GM12872 (cell line): Measurements from ENCODE around the gene VAV2.

Source experiments
- TF ChIP-seq, protein P1 (sequence below): IDR thresholded peaks from 3 replicates; pipeline ENCODE4 v1.5.1; 2011; ENCODE audit warnings: low read depth, mild to moderate bottlenecking, low read length, moderate library complexity; ENCODE audit not compliant: insufficient read depth

The VAV2 gene

DNA sequence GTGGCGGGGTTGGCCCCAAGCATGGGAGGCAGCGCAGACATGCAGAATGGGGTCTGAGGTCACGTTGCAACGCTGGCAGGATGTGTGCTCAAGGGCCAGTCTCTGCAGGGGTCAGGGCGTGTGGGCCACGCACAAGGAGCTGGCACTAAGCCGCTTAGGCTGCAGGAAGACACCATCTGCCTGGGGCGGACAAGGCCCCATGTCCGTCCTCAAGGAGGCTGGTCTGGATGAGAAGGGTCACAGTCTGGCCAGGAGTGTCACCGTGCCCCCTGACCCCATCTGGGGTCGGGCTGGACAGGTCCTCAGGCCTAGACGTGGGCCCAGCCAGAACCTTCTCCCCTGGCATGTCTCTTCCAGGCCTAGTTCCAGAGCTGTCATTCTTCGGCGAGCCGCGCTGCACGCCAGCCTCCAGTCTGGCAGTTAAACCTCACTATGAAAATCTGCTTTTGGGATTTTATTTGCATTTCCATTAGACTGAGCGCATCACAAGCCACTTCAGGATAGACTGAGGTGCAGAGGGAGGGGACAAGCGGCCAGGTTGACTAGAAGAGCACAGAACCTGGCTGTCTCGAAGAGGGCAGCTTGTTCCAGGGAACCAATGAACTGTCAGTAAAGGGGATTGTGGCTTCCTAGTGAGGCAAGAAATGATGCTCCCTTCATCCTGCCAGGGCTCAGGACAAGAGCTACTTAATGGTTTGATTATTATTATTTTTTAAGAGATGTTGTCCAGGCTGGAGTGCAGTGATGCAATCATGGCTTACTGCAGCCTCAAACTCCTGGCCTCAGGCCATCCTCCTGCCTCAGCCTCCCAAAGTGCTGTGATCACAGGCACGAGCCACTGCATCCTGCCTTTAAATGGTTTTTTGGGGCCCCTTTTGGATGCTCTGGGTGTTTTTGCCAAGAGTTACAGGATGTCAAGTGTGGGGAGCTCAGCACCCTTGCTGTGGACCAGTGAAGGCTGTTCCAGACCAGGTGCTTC, 37.4 kb upstream of the VAV2 start:
- TF ChIP-seq, protein P1, sequence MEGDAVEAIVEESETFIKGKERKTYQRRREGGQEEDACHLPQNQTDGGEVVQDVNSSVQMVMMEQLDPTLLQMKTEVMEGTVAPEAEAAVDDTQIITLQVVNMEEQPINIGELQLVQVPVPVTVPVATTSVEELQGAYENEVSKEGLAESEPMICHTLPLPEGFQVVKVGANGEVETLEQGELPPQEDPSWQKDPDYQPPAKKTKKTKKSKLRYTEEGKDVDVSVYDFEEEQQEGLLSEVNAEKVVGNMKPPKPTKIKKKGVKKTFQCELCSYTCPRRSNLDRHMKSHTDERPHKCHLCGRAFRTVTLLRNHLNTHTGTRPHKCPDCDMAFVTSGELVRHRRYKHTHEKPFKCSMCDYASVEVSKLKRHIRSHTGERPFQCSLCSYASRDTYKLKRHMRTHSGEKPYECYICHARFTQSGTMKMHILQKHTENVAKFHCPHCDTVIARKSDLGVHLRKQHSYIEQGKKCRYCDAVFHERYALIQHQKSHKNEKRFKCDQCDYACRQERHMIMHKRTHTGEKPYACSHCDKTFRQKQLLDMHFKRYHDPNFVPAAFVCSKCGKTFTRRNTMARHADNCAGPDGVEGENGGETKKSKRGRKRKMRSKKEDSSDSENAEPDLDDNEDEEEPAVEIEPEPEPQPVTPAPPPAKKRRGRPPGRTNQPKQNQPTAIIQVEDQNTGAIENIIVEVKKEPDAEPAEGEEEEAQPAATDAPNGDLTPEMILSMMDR, result no peak

DNA sequence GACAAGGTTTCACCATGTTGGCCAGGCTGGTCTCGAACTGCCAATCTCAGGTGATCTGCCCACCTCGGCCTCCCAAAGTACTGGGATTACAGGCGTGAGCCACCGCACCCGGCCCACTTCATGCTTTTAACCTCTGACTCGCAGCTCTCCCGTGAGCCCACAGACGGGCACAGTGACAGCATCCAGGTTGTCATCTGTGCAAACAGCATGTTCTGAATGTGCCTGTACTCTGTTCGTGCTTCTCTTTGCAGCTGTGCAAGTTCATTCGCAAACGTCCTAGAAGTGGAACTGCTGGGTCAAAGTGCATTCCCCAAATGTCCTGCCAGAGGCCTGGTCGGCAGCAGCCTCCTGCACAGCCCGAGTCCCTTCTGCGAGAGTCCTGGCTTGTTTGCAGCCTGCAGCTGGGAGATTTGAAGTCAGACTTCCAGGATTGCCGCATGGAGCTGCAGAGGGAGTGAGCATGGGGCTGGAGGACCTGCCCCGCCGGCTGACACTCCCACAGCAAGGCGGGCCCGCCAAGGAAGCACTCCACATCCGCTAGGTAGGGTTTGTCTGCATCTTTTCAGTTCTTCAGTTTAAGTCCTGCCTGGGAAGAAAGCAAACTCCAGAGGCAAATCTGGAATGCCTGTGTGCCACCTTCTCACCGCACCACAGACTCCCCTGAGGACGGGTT, 36.6 kb upstream of the VAV2 start:
- TF ChIP-seq, protein P1, result no peak

DNA sequence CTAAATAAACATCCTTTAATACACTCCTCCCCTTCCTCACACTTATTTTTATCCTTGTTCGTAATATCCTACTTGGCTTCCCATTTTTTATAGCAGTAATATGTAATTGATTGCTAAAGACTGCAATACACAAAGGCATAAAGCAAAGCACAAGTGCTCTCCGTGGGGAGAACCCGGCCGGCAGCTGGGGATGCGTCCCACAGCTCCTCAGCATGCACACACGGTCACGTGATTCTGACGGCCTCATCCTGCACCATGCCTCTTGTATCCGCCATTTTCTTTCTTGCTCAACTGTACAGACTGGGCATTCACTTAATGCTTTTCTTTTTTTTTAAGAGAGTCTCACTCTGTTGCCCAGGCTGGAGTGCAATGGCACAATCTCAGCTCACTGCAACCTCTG, 36.0 kb upstream of the VAV2 start:
- TF ChIP-seq, protein P1, result no peak

DNA sequence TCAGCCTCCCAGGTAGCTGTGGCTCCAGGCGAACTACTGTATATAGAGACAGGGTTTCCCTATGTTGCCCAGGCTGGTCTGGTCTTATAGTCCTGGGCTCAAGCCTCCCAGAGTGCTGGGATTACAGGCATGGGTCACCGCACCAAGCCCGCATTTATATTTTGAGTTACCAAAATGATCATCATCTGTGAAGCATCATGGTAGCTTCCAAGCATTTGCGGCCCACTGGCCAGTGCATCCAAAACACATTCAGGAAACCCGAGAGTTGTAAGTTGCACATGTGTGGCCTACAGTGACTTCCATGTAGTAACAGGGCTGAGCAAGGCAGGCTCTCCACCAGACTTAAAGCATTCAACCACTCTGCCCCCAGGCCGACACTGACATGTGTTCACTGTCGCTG, 35.4 kb upstream of the VAV2 start:
- TF ChIP-seq, protein P1, result no peak

DNA sequence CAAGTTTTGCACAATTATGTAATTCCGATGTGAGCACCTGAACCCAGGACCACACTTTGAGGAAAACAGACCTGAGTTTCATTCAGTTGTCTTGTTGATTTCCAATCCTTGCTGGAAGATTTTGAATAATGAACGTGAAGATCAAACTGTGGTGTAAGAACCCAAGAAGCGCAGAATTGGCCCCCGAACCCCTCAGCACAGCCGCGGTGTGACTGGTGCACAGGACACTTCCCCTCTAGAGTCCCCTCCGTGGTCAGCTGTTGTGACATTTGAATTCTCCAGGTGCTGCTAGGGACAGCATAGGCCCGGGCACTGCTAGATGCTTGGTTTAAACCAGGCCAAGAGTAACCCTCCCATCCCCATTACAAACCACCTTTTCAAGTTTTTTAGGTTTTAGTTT, 34.9 kb upstream of the VAV2 start:
- TF ChIP-seq, protein P1, result no peak

DNA sequence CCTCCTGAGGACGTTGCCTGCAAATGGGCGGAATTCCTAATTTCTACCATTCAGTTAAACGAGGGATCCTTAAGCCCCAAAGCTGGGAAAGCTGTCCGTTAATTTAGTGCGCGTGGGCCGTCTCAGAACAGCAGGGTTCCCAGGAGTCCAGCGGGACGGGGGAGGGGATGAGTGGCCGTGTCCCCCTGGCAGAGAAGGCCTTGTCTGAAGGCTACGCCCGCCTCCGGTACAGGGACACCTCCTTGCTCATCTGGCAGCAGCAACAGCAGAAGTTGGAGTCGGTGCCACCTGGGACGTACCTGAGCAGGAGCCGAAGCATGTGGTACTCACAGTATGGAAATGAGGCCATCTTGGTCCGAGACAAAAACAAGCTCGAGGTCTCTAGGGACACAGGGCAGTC, 34.5 kb upstream of the VAV2 start:
- TF ChIP-seq, protein P1, result no peak

DNA sequence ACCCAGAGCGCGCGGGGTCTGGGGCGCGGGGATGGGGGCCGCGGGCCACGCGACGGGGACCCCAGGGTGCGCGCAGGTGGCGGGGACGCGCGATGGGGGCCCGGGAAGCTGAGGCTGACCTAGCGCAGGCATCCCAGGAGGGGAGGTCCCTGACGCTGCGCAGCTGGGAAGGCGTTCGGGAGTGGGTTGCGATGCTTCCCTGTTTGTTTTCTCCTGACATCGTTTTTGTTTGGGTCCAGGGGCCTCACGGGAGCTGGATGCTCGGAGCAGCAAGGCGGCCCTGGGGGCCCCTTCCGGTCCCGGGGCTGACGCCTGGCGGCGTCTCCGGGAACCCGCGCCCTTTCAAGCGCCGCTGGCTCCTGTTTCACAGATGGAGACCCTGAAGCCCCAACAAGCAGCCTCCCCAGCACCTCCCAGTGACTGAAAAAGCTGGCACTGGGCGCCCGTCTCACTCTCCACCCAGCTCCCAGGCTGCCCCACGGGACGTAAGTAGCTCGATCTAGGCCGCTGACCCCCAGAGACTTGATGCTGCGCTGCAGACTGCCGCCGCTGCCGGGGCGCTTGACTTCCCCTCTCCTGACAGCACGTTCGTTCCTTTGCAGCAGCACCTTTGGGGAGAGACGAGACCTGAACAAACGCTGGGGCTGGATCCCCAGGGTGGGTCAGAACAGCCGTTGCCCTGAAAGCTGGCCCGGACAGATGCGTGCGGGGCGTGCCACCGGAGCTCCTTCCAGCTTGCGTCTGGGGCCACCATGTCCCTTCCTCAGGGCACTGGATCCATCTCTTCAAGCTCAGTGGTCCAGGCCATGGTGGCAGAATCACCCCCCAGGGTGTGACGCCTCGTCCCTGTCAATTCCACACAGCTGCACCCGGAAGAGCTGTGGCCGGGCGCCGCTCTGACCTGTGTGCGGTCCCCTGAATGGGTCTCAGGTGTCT, 33.8 kb upstream of the VAV2 start:
- TF ChIP-seq, protein P1, result peak; percentile 44; the same call in 2 of the 3 replicates
